SK-N-DZ (cell line): ENCODE results near the gene ANP32B.

Experiments
- DNase-seq: peaks from one replicate; pipeline ENCODE4 v3.0.0-alpha.2; 2015; ENCODE audit warnings: low spot score
- small RNA-seq, 2 experiments: library from RNA; depleted of rRNA; stranded (forward); fragments of <200 nt; gene quantifications; one replicate each; pipeline ENCODE3, GENCODE V24; 2014

The ANP32B gene

DNA sequence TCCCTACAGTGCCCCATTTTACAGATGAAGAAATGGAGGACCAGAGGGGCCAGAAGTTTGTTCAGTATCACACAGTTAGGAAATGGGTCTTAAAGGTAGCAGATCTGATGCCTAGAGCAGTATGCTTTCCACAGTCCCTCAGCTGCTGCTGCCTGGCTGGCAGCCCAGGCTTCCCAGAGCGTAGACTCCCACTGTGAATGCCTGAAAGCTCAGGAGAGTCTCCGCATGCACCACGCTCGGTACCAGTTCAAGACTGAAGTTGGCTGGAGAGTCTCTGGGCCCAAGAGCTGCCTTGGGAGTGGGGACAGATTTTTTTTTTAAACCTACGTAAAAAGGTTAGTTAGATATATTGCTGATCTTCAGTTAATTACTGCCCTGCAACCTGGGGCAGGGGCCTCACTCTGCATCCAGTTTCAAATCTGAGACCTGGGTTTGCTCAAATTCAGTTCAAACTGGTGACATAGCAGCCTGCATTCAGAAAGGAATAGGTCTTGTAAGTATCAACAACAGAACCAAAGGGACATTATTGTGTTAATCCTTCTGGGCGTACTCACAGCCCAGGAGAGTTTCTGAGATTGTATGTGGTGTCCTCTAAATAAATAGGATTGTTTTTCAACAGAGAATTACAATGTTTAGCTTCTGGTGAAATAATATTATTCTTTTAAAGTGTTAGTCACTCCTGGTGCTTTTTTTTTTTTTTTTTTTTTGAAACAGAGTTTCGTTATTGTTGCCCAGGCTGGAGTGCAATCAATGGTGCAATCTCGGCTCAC, 81.7 kb downstream of the ANP32B start:
- no peak for DNase-seq

Small RNA genes within 50 kb of the gene (small RNA-seq; reads per million reads assigned to genes)
- gene RNU6-918P: 0 reads per million in 2 experiments
